ENCODE data around the gene ZNF787.

ZNF787 gene

GRCh38 chr19:56158170-56158757 is 37.2 kb upstream of the ZNF787 start:
- H3K23ac ChIP-seq (ENCODE audit: low read length in 2 of 2), result no peak overlapping the region
- H2AK5ac ChIP-seq (ENCODE audit: low read length, severe bottlenecking), result no peak overlapping the region
- H3K4me2 ChIP-seq (ENCODE audit: low read length, poor library complexity, severe bottlenecking), result no peak overlapping the region
- no peak overlapping the region for H2AFZ ChIP-seq (ENCODE audit: low read depth, low read length)
- no peak overlapping the region for H3K4me3 ChIP-seq (ENCODE audit: insufficient read depth in 1 of 2, low read depth in 1 of 2, low read length in 2 of 2)
- no peak overlapping the region for H3K18ac ChIP-seq (ENCODE audit: low read depth in 1 of 2, low read length in 2 of 2)
- no peaks in the 10 kb centered on the region for H3K9me3 ChIP-seq (ENCODE audit: control insufficient read depth, low read length)
- no peak overlapping the region for H2BK120ac ChIP-seq (ENCODE audit: low read depth, low read length)
- H2BK5ac ChIP-seq (ENCODE audit: low read depth, low read length, poor library complexity, severe bottlenecking), result no peak overlapping the region
- no peak overlapping the region for H4K91ac ChIP-seq (ENCODE audit: low read length)
- no peak overlapping the region for H2BK12ac ChIP-seq (ENCODE audit: low read length in 2 of 2)
- WGBS, result 98% methylated on average over 15 of the region's 16 CpGs
- H3K14ac ChIP-seq (ENCODE audit: low read length in 2 of 2), result no peak overlapping the region
- H3K27me3 ChIP-seq (ENCODE audit: control insufficient read depth in 1 of 2, insufficient read depth in 1 of 2, low read length in 2 of 2), result no peaks in the 10 kb centered on the region
- peaks cover 2% of the 10 kb centered on the region for H3K4me1 ChIP-seq (ENCODE audit: control insufficient read depth, insufficient read depth, low read depth, low read length)
- peaks cover 54 to 80% of the 10 kb centered on the region in 2 experiments for H3K36me3 ChIP-seq (ENCODE audit: control insufficient read depth in 1 of 2, insufficient read depth in 2 of 2, low read depth in 1 of 2, low read length in 2 of 2)
- no peak overlapping the region for H3K4ac ChIP-seq (ENCODE audit: low read depth in 1 of 2, low read length in 2 of 2)
- H4K8ac ChIP-seq (ENCODE audit: low read length), result no peak overlapping the region
- no peak overlapping the region for H3K9ac ChIP-seq (ENCODE audit: low read length)
- no peak overlapping the region for H3K27ac ChIP-seq (ENCODE audit: low read length, poor library complexity, severe bottlenecking)
- peaks cover 15% of the 10 kb centered on the region for H3K79me1 ChIP-seq (replicated peaks; ENCODE audit: low read length, poor library complexity, severe bottlenecking)
- DNase-seq, result no peak
- no peak overlapping the region for H2BK15ac ChIP-seq (ENCODE audit: low read depth, poor library complexity, severe bottlenecking)

- 93% methylated on average over 11 of the region's 11 CpGs for WGBS
- no peak for DNase-seq
These were observed 35.7 kb upstream of the ZNF787 start for GRCh38 chr19:56156768-56157167.

GRCh38 chr19:56155124-56155687 is 34.1 kb upstream of the ZNF787 start:
- Histone ChIP-seq H3K79me1 (replicated peaks; ENCODE audit: low read length, poor library complexity, severe bottlenecking) (peaks cover 26% of the 10 kb centered on the region), H2BK5ac (ENCODE audit: low read depth, low read length, poor library complexity, severe bottlenecking) (no peak overlapping the region), H3K9ac (ENCODE audit: low read length) (no peak overlapping the region), H3K23ac (ENCODE audit: low read length in 2 of 2) (no peak overlapping the region), H3K14ac (ENCODE audit: low read length in 2 of 2) (no peak overlapping the region), H2BK12ac (ENCODE audit: low read length in 2 of 2) (no peak overlapping the region), H3K4me2 (ENCODE audit: low read length, poor library complexity, severe bottlenecking) (no peak overlapping the region), H2BK120ac (ENCODE audit: low read depth, low read length) (no peak overlapping the region), H2BK15ac (ENCODE audit: low read depth, poor library complexity, severe bottlenecking) (no peak overlapping the region), H3K36me3 (ENCODE audit: control insufficient read depth in 1 of 2, insufficient read depth in 2 of 2, low read depth in 1 of 2, low read length in 2 of 2) (peaks cover 34 to 55% of the 10 kb centered on the region in 2 experiments), H2AFZ (ENCODE audit: low read depth, low read length) (no peak overlapping the region), H3K4ac (ENCODE audit: low read depth in 1 of 2, low read length in 2 of 2) (no peak overlapping the region), H4K8ac (ENCODE audit: low read length) (no peak overlapping the region), H3K27ac (ENCODE audit: low read length, poor library complexity, severe bottlenecking) (no peak overlapping the region), H3K27me3 (ENCODE audit: control insufficient read depth in 1 of 2, insufficient read depth in 1 of 2, low read length in 2 of 2) (no peaks in the 10 kb centered on the region), H4K91ac (ENCODE audit: low read length) (no peak overlapping the region), H3K4me1 (ENCODE audit: control insufficient read depth, insufficient read depth, low read depth, low read length) (peaks cover 2% of the 10 kb centered on the region), H3K18ac (ENCODE audit: low read depth in 1 of 2, low read length in 2 of 2) (no peak overlapping the region), H3K4me3 (ENCODE audit: insufficient read depth in 1 of 2, low read depth in 1 of 2, low read length in 2 of 2) (no peak overlapping the region), H3K9me3 (ENCODE audit: control insufficient read depth, low read length) (no peaks in the 10 kb centered on the region), H2AK5ac (ENCODE audit: low read length, severe bottlenecking) (no peak overlapping the region)
- DNase-seq, result no peak
- WGBS, result 79% methylated on average over 17 of the region's 17 CpGs

More at GRCh38 chr19:56156768-56157167, 35.7 kb upstream of the ZNF787 start:
- peaks cover 2% of the 10 kb centered on the region for H3K4me1 ChIP-seq (ENCODE audit: control insufficient read depth, insufficient read depth, low read depth, low read length)
- no peak overlapping the region for H4K91ac ChIP-seq (ENCODE audit: low read length)
- H4K8ac ChIP-seq (ENCODE audit: low read length), result no peak overlapping the region
- no peak overlapping the region for H3K4ac ChIP-seq (ENCODE audit: low read depth in 1 of 2, low read length in 2 of 2)
- no peak overlapping the region for H2BK120ac ChIP-seq (ENCODE audit: low read depth, low read length)
- no peak overlapping the region for H3K18ac ChIP-seq (ENCODE audit: low read depth in 1 of 2, low read length in 2 of 2)
- no peak overlapping the region for H3K4me2 ChIP-seq (ENCODE audit: low read length, poor library complexity, severe bottlenecking)
- H3K4me3 ChIP-seq (ENCODE audit: insufficient read depth in 1 of 2, low read depth in 1 of 2, low read length in 2 of 2), result no peak overlapping the region
- H3K27me3 ChIP-seq (ENCODE audit: control insufficient read depth in 1 of 2, insufficient read depth in 1 of 2, low read length in 2 of 2), result no peaks in the 10 kb centered on the region
- H3K9ac ChIP-seq (ENCODE audit: low read length), result no peak overlapping the region
- H3K36me3 ChIP-seq (ENCODE audit: control insufficient read depth in 1 of 2, insufficient read depth in 2 of 2, low read depth in 1 of 2, low read length in 2 of 2), result peaks cover 48 to 68% of the 10 kb centered on the region in 2 experiments
- H3K79me1 ChIP-seq (replicated peaks; ENCODE audit: low read length, poor library complexity, severe bottlenecking), result peaks cover 24% of the 10 kb centered on the region
- no peak overlapping the region for H3K23ac ChIP-seq (ENCODE audit: low read length in 2 of 2)
- no peaks in the 10 kb centered on the region for H3K9me3 ChIP-seq (ENCODE audit: control insufficient read depth, low read length)
- H2BK15ac ChIP-seq (ENCODE audit: low read depth, poor library complexity, severe bottlenecking), result no peak overlapping the region
- no peak overlapping the region for H2AFZ ChIP-seq (ENCODE audit: low read depth, low read length)
- H2BK5ac ChIP-seq (ENCODE audit: low read depth, low read length, poor library complexity, severe bottlenecking), result no peak overlapping the region
- H2BK12ac ChIP-seq (ENCODE audit: low read length in 2 of 2), result no peak overlapping the region
- H2AK5ac ChIP-seq (ENCODE audit: low read length, severe bottlenecking), result no peak overlapping the region
- H3K27ac ChIP-seq (ENCODE audit: low read length, poor library complexity, severe bottlenecking), result no peak overlapping the region
- H3K14ac ChIP-seq (ENCODE audit: low read length in 2 of 2), result no peak overlapping the region

GRCh38 chr19:56153507-56153906 is 32.4 kb upstream of the ZNF787 start:
- H3K4me2 ChIP-seq (ENCODE audit: low read length, poor library complexity, severe bottlenecking), result no peak overlapping the region
- H3K36me3 ChIP-seq (ENCODE audit: control insufficient read depth in 1 of 2, insufficient read depth in 2 of 2, low read depth in 1 of 2, low read length in 2 of 2), result peaks cover 31 to 52% of the 10 kb centered on the region in 2 experiments
- H3K4me1 ChIP-seq (ENCODE audit: control insufficient read depth, insufficient read depth, low read depth, low read length), result peaks cover 2% of the 10 kb centered on the region
- H3K9ac ChIP-seq (ENCODE audit: low read length), result no peak overlapping the region
- no peak overlapping the region for H3K4me3 ChIP-seq (ENCODE audit: insufficient read depth in 1 of 2, low read depth in 1 of 2, low read length in 2 of 2)
- no peak overlapping the region for H3K18ac ChIP-seq (ENCODE audit: low read depth in 1 of 2, low read length in 2 of 2)
- H3K9me3 ChIP-seq (ENCODE audit: control insufficient read depth, low read length), result no peaks in the 10 kb centered on the region
- H4K8ac ChIP-seq (ENCODE audit: low read length), result no peak overlapping the region
- 36% methylated on average over 6 of the region's 6 CpGs for WGBS
- H2AK5ac ChIP-seq (ENCODE audit: low read length, severe bottlenecking), result no peak overlapping the region
- H2BK5ac ChIP-seq (ENCODE audit: low read depth, low read length, poor library complexity, severe bottlenecking), result no peak overlapping the region
- peaks cover 34% of the 10 kb centered on the region for H3K79me1 ChIP-seq (replicated peaks; ENCODE audit: low read length, poor library complexity, severe bottlenecking)
- H3K4ac ChIP-seq (ENCODE audit: low read depth in 1 of 2, low read length in 2 of 2), result no peak overlapping the region
- H3K27me3 ChIP-seq (ENCODE audit: control insufficient read depth in 1 of 2, insufficient read depth in 1 of 2, low read length in 2 of 2), result no peaks in the 10 kb centered on the region
- no peak overlapping the region for H3K27ac ChIP-seq (ENCODE audit: low read length, poor library complexity, severe bottlenecking)
- H3K23ac ChIP-seq (ENCODE audit: low read length in 2 of 2), result no peak overlapping the region
- H2BK15ac ChIP-seq (ENCODE audit: low read depth, poor library complexity, severe bottlenecking), result no peak overlapping the region
- H2BK12ac ChIP-seq (ENCODE audit: low read length in 2 of 2), result no peak overlapping the region
- no peak for DNase-seq
- H4K91ac ChIP-seq (ENCODE audit: low read length), result no peak overlapping the region
- H3K14ac ChIP-seq (ENCODE audit: low read length in 2 of 2), result no peak overlapping the region
- H2BK120ac ChIP-seq (ENCODE audit: low read depth, low read length), result no peak overlapping the region
- H2AFZ ChIP-seq (ENCODE audit: low read depth, low read length), result no peak overlapping the region

All from mesenchymal stem cell (in vitro differentiated cells and primary cell).